GM23248 (cell line): ENCODE measurements around the gene HK3. TPM values are rescaled to one million over a fixed set of nuclear protein-coding genes. Genes with fewer than 3 reads are reported as not detected.

ENCODE experiments used
- DNase-seq: peaks from one replicate; pipeline ENCODE4 v3.0.0-alpha.2; 2015
- H2AFZ ChIP-seq: fragments of 200-600 bp; sonication (generic); 2 replicates; pipeline ENCODE4 v1.6.1; 2016; ENCODE audit warnings: antibody characterized with exemption
- H3F3A ChIP-seq: fragments of 200-600 bp; sonication (generic); 2 replicates; pipeline ENCODE4 v1.6.1; 2016; ENCODE audit warnings: mild to moderate bottlenecking, antibody characterized with exemption, mixed run types; ENCODE audit not compliant: insufficient read depth
- H3K27ac ChIP-seq: fragments of 200-600 bp; sonication (generic); 2 replicates; pipeline ENCODE4 v1.5.1; 2016; ENCODE audit warnings: mild to moderate bottlenecking
- H3K27me3 ChIP-seq: fragments of 200-600 bp; sonication (generic); replicated peaks from 2 replicates; pipeline ENCODE4 v1.6.1; 2016; ENCODE audit warnings: mild to moderate bottlenecking; ENCODE audit not compliant: insufficient read depth
- H3K36me3 ChIP-seq: fragments of 200-600 bp; sonication (generic); 2 replicates; pipeline ENCODE4 v1.6.1; 2016; ENCODE audit warnings: low read depth, mild to moderate bottlenecking
- H3K4me1 ChIP-seq: fragments of 200-600 bp; sonication (generic); 2 replicates; pipeline ENCODE4 v1.6.1; 2016; ENCODE audit warnings: mild to moderate bottlenecking; ENCODE audit not compliant: insufficient read depth
- H3K4me2 ChIP-seq: fragments of 200-600 bp; sonication (generic); one replicate; pipeline ENCODE4 v1.6.1; 2016; ENCODE audit warnings: mild to moderate bottlenecking; ENCODE audit not compliant: unreplicated experiment
- H3K4me3 ChIP-seq: fragments of 200-600 bp; sonication (generic); 2 replicates; pipeline ENCODE4 v1.5.1; 2016; ENCODE audit warnings: mild to moderate bottlenecking
- H3K79me2 ChIP-seq: fragments of 200-600 bp; sonication (generic); 2 replicates; pipeline ENCODE4 v1.6.1; 2016; ENCODE audit warnings: mild to moderate bottlenecking; ENCODE audit not compliant: insufficient read depth
- H3K9ac ChIP-seq: fragments of 200-600 bp; sonication (generic); 2 replicates; pipeline ENCODE4 v1.6.1; 2016; ENCODE audit warnings: mild to moderate bottlenecking
- H3K9me2 ChIP-seq: fragments of 200-600 bp; sonication (generic); 2 replicates; pipeline ENCODE4 v1.6.1; 2016; ENCODE audit warnings: mixed run types, mild to moderate bottlenecking, moderate library complexity; ENCODE audit not compliant: insufficient read depth
- H3K9me3 ChIP-seq: fragments of 200-600 bp; sonication (generic); one replicate; pipeline ENCODE4 v1.6.1; 2017; ENCODE audit warnings: low read depth
- H4K20me1 ChIP-seq: fragments of 200-600 bp; sonication (generic); 2 replicates; pipeline ENCODE4 v1.6.0; 2016; ENCODE audit not compliant: insufficient read depth
- EZH2 ChIP-seq: fragments of 200-600 bp; sonication (generic); IDR thresholded peaks from 2 replicates; pipeline ENCODE4 v1.6.1; 2018; ENCODE audit warnings: antibody characterized with exemption, mild to moderate bottlenecking; ENCODE audit not compliant: insufficient read depth, poor library complexity, severe bottlenecking
- EZH2phosphoT487 ChIP-seq: fragments of 200-600 bp; sonication (generic); IDR thresholded peaks from 2 replicates; pipeline ENCODE4 v1.6.1; 2018; ENCODE audit warnings: antibody characterized with exemption, moderate library complexity, mild to moderate bottlenecking, low read depth; ENCODE audit not compliant: insufficient read depth
- WGBS, 2 experiments: methylation state at CpG; one replicate each; pipeline ENCODE4 v1.1.6; 2015 to 2017; ENCODE audit warnings: low lambda C conversion rate in 2 of 2, low coverage in 1 of 2; ENCODE audit errors: missing lambda C conversion rate in 2 of 2; 5-methylcytosine and 5-hydroxymethylcytosine counted together
- in situ Hi-C: fragments of 300-500 bp; cut with MboI; formaldehyde crosslinking; loops from 2 replicates; pipeline ENCODE4 v1.15.0; 2020
- polyA plus RNA-seq: library from polyadenylated mRNA; unstranded; fragments of >200 nt; fragmentation: Nextera tagmentation; extraction: Ambion mirVana; gene quantifications from 2 replicates; pipeline ENCODE4 v1.2.1, GENCODE V29; 2016
- total RNA-seq: library from RNA; depleted of rRNA; stranded (reverse); fragments of >200 nt; shearing (Covaris generic); gene quantifications from 2 replicates; pipeline ENCODE4 v1.2.3, GENCODE V29; 2014

The HK3 gene
- total and polyA plus RNA-seq, 2 experiments from 2014 or later = not detected

DNA sequence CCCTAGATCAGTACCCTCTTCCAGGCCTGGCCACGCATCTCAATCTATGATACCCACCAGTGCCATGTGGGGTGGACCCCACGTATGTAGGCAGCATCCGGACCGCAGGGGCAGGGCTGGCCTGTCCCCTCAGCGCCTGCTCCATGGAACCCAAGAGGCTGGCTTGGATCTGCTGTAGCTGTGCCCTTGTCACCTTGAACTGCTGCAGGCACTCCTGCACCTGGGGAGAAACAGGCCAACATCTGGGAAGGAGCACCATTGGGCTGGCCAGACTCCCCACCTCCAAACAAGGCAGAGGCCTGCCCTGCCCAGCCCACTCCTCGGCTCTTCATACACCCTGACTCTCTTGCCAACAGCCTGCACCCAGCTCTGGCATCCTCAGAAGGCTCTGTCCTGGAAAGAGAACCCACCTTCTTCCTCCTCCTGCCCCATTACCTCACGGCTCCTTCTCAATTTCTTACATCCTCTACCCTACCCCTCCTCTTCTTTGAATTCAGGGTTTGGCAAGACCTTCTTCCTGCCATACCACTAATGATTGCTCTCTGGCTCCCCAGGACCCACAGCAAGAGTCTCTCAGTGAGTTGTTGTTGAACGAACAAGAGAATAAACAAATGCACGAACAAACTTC, 7.7 kb downstream of the HK3 start:
- DNase-seq = no peak
- no peaks in the 10 kb centered on the region for H3K36me3 ChIP-seq
- no peak overlapping the region for H3K9ac ChIP-seq
- no peak overlapping the region for H2AFZ ChIP-seq
- no peaks in the 10 kb centered on the region for H4K20me1 ChIP-seq
- 45 to 53% methylated on average over 9 of the region's 9 CpGs for WGBS, 2 experiments
- H3K79me2 ChIP-seq = no peaks in the 10 kb centered on the region
- H3K4me2 ChIP-seq = no peak overlapping the region
- H3K9me2 ChIP-seq = no peaks in the 10 kb centered on the region
- no peaks in the 10 kb centered on the region for H3K9me3 ChIP-seq
- no peaks in the 10 kb centered on the region for H3K4me1 ChIP-seq
- in situ Hi-C loops = no loop called here
- TF ChIP-seq EZH2phosphoT487 (no peak), EZH2 (no peak)
- H3K4me3 ChIP-seq = no peak overlapping the region
- no peaks in the 10 kb centered on the region for H3F3A ChIP-seq
- H3K27me3 ChIP-seq = peaks cover 26% of the 10 kb centered on the region
- H3K27ac ChIP-seq = no peak overlapping the region

DNA sequence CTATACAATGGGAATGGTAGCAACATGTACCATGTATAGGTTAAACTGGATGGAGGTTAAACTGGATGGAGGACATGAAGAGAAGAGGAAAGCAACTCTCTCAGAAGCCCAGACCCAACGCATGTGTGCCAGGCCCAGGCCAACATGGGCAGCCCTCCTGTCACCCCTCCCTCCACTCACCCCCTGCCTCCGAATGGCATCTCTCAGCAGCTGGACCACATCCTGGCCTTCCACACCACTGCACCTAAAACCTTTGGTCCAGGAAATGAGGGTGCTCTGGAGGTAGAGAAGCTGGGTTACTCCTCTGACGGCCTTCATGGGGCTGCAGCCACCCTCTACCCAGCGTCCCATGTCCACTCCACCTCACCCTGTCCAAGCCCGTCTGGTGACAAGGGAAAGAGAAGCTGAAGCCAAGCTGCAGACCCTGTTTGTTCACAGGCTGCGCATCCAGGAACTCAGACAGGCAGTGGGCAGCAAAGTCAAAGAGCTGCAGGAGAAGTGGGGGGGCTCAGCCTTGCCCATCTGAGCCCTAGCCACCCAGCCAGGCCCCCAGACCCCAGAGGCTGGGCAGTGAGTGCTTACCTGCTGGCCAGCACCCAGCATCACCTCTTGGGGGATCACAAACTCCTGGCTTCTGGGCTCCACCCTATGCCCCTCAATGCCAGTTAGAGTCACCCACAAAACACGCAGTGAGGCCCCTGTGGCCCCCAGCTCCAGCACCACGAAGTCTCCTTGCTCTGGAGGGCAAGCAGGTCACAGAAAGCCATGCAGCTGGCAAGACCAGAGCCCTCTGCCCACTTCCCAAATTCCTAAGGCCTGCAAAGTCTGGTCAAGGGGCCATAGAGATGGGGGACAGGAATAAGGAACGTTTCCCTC, 8.5 kb downstream of the HK3 start:
- H2AFZ ChIP-seq = no peak overlapping the region
- in situ Hi-C loops = no loop called here
- H3F3A ChIP-seq = no peaks in the 10 kb centered on the region
- no peaks in the 10 kb centered on the region for H4K20me1 ChIP-seq
- H3K27me3 ChIP-seq = peaks cover 26% of the 10 kb centered on the region
- no peak for DNase-seq
- H3K9ac ChIP-seq = no peak overlapping the region
- H3K27ac ChIP-seq = no peak overlapping the region
- no peaks in the 10 kb centered on the region for H3K79me2 ChIP-seq
- no peaks in the 10 kb centered on the region for H3K9me2 ChIP-seq
- H3K36me3 ChIP-seq = no peaks in the 10 kb centered on the region
- no peaks in the 10 kb centered on the region for H3K9me3 ChIP-seq
- H3K4me1 ChIP-seq = no peaks in the 10 kb centered on the region
- H3K4me2 ChIP-seq = no peak overlapping the region
- 43 to 51% methylated on average over 9 of the region's 9 CpGs for WGBS, 2 experiments
- no peak for TF ChIP-seq EZH2
- no peak for TF ChIP-seq EZH2phosphoT487
- H3K4me3 ChIP-seq = no peak overlapping the region

DNA sequence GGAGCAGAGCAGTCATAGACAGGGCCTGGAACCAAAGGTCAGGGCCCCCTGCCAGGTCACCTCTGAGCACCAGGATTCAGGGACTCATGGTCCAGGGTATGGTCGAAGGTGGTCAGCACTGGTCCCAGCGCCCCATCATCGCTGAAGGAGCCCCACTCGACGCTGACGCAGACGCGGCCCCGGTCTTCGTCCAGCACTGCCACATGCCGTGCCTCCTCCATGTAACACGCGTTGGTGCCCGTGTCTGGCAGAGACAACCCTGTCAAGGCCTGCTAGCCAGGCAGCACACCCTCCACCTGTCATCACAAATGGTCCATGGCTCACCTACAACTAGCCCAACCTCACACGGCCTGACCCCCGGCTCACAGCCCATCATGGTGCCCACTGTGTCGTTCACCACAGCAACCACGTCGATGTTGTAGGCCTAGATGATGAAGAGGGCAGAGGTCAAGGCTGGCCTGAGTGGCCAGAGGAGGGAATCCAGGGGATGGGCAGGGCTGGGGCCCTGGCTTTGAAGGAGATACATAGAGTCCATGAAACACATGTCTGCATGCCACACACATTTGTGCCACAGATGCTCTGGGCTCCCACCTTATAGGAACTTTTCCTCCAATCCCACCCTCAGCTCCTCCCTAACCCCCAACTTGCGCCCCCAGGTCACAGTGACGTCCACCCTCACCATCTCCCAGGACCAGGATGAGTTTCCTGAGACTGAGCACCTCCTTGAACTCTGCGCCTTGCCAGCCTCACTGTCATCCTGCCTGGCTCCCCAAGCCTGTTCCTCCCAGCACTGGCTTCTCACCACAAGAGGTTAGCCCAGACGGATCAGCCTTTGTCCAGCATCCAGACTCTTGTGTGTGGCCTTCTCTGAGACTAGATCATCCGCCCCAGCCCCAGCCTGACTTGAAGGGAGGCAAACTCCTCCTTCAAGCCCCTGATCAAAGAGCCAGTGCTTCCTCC, 9.5 kb downstream of the HK3 start:
- no peak for TF ChIP-seq EZH2phosphoT487
- TF ChIP-seq EZH2 = no peak
- Histone ChIP-seq H3K4me3 (no peak overlapping the region), H3K36me3 (no peaks in the 10 kb centered on the region), H3K27me3 (peaks cover 26% of the 10 kb centered on the region), H3F3A (no peaks in the 10 kb centered on the region), H4K20me1 (no peaks in the 10 kb centered on the region), H3K4me1 (no peaks in the 10 kb centered on the region), H3K79me2 (no peaks in the 10 kb centered on the region), H2AFZ (no peak overlapping the region), H3K4me2 (no peak overlapping the region), H3K27ac (no peak overlapping the region), H3K9me2 (no peaks in the 10 kb centered on the region), H3K9ac (no peak overlapping the region), H3K9me3 (no peaks in the 10 kb centered on the region)
- DNase-seq = no peak
- WGBS, 2 experiments = 65 to 70% methylated on average over 23 to 24 of the region's 24 CpGs
- in situ Hi-C loops = no loop called here

DNA sequence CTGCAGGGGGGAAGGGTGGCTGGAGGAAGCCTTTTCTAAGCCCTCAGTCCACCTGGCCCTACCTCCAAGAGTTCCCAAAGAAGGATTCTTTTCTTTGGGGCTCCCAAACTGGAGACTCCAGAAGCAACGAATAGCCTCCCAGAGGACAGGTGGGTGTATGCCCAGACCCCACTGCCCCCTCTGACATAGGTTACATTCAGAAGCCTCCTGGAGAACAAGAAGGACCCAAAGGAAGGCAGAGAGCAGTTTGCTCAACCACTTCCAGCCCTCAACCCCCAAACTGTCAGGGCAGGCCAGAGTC, 10.3 kb downstream of the HK3 start:
- Histone ChIP-seq H3K27ac (no peak overlapping the region), H3F3A (no peaks in the 10 kb centered on the region), H4K20me1 (no peaks in the 10 kb centered on the region), H3K9me2 (no peaks in the 10 kb centered on the region), H3K4me1 (no peaks in the 10 kb centered on the region), H2AFZ (no peak overlapping the region), H3K9me3 (no peaks in the 10 kb centered on the region), H3K36me3 (no peaks in the 10 kb centered on the region), H3K79me2 (no peaks in the 10 kb centered on the region), H3K4me2 (no peak overlapping the region), H3K4me3 (no peak overlapping the region), H3K27me3 (peaks cover 27% of the 10 kb centered on the region), H3K9ac (no peak overlapping the region)
- 20 to 33% methylated on average over 1 of the region's 1 CpG for WGBS, 2 experiments
- in situ Hi-C loops = no loop called here
- no peak for DNase-seq
- TF ChIP-seq EZH2phosphoT487 (no peak), EZH2 (no peak)
